IMR-90 (cell line): ENCODE results near the gene CLEC10A. TPM values are rescaled to one million over a fixed set of nuclear protein-coding genes. Genes with fewer than 3 reads are reported as not detected.

Experiments
- ATAC-seq: fragments of 200-7000 bp; cut with Tn5 transposase; 2 replicates; pipeline ENCODE4 v1.9.1; 2020; ENCODE audit warnings: low read depth, mild to moderate bottlenecking, moderate library complexity
- BruUV-seq: library from RNA; stranded (reverse); fragments of 400-500 nt; replicated peaks from 2 replicates; lab custom pipeline; 2021; lab: Mats Ljungman, UMichigan
- CTCF ChIA-PET: fragments of 300-600 bp; formaldehyde crosslinking; extraction: SDS; loops from one replicate; lab custom pipeline; 2021; ENCODE audit warnings: antibody characterized with exemption; lab: Yijun Ruan, JAX
- POLR2A ChIA-PET: fragments of 300-600 bp; sonication (Branson Sonifier 250); formaldehyde crosslinking; loops from one replicate; lab custom pipeline; 2022; ENCODE audit warnings: antibody characterized with exemption; ENCODE audit not compliant: unreplicated experiment; lab: Charles Lee
- DNase-seq: peaks from one replicate; pipeline ENCODE4 v3.0.0; 2013
- H2AFZ ChIP-seq: replicated peaks from 2 replicates; pipeline ENCODE3; 2013; ENCODE audit warnings: low read length, mild to moderate bottlenecking; ENCODE audit not compliant: poor library complexity
- H2AK5ac ChIP-seq: 2 replicates; pipeline ENCODE4 v1.6.1; 2013; ENCODE audit warnings: low read depth, low read length, inconsistent platforms
- H2AK9ac ChIP-seq: replicated peaks from 2 replicates; pipeline ENCODE3; 2013; ENCODE audit warnings: mild to moderate bottlenecking, low read depth, low read length, moderate library complexity; ENCODE audit not compliant: poor library complexity
- H2BK120ac ChIP-seq: 2 replicates; pipeline ENCODE4 v1.6.1; 2013; ENCODE audit warnings: low read depth, low read length, inconsistent platforms
- H2BK15ac ChIP-seq: 3 replicates; pipeline ENCODE4 v1.6.1; 2013; ENCODE audit warnings: low read depth, low read length, inconsistent platforms
- H2BK20ac ChIP-seq: 2 replicates; pipeline ENCODE4 v1.6.1; 2013; ENCODE audit warnings: low read depth, mild to moderate bottlenecking, inconsistent platforms, low read length, moderate library complexity
- H2BK5ac ChIP-seq: 2 replicates; pipeline ENCODE4 v1.6.1; 2013; ENCODE audit warnings: mild to moderate bottlenecking, low read depth, low read length, inconsistent platforms; ENCODE audit not compliant: poor library complexity, severe bottlenecking
- H3K14ac ChIP-seq: replicated peaks from 2 replicates; pipeline ENCODE4 v1.6.1; 2013; ENCODE audit warnings: low read depth, low read length, inconsistent platforms
- H3K18ac ChIP-seq: 2 replicates; pipeline ENCODE4 v1.6.1; 2013; ENCODE audit warnings: low read depth, low read length, control low read depth
- H3K23ac ChIP-seq: 2 replicates; pipeline ENCODE4 v1.6.1; 2013; ENCODE audit warnings: low read depth, low read length, inconsistent platforms
- H3K27ac ChIP-seq: 2 replicates; pipeline ENCODE4 v1.5.1; 2013; ENCODE audit warnings: mild to moderate bottlenecking, control low read depth, low read length; ENCODE audit not compliant: insufficient read depth
- H3K27me3 ChIP-seq: 2 replicates; pipeline ENCODE4 v1.6.1; 2013; ENCODE audit warnings: low read length; ENCODE audit not compliant: control insufficient read depth, insufficient read depth
- H3K36me3 ChIP-seq: 2 replicates; pipeline ENCODE4 v1.6.1; 2013; ENCODE audit warnings: low read length, mixed read lengths; ENCODE audit not compliant: control insufficient read depth, insufficient read depth
- H3K4ac ChIP-seq: 2 replicates; pipeline ENCODE4 v1.6.1; 2013; ENCODE audit warnings: low read depth, low read length, inconsistent platforms
- H3K4me1 ChIP-seq: 2 replicates; pipeline ENCODE4 v1.6.1; 2013; ENCODE audit warnings: low read length, mixed read lengths; ENCODE audit not compliant: control insufficient read depth, insufficient read depth
- H3K4me2 ChIP-seq: 2 replicates; pipeline ENCODE4 v1.6.1; 2013; ENCODE audit warnings: low read depth, mild to moderate bottlenecking, control low read depth, low read length, moderate library complexity
- H3K4me3 ChIP-seq: 2 replicates; pipeline ENCODE4 v1.5.1; 2013; ENCODE audit warnings: low read depth, mild to moderate bottlenecking, control low read depth, low read length, moderate library complexity; ENCODE audit not compliant: insufficient read depth
- H3K56ac ChIP-seq: 2 replicates; pipeline ENCODE4 v1.6.1; 2013; ENCODE audit warnings: low read length, inconsistent platforms; ENCODE audit not compliant: insufficient read depth; ENCODE audit errors: extremely low read depth
- H3K79me1 ChIP-seq, 2 experiments: 2 replicates each; pipeline ENCODE4 v1.6.1; 2013; ENCODE audit warnings: low read length in 2 of 2, inconsistent platforms in 1 of 2, low read depth in 1 of 2
- H3K9ac ChIP-seq: 2 replicates; pipeline ENCODE4 v1.6.1; 2013; ENCODE audit warnings: low read depth, low read length, control low read depth
- H3K9me1 ChIP-seq: 2 replicates; pipeline ENCODE4 v1.6.1; 2013; ENCODE audit warnings: low read length, inconsistent platforms; ENCODE audit not compliant: insufficient read depth
- H3K9me3 ChIP-seq: 2 replicates; pipeline ENCODE4 v1.6.1; 2013; ENCODE audit warnings: low read length; ENCODE audit not compliant: control insufficient read depth, insufficient read depth
- H4K20me1 ChIP-seq: 2 replicates; pipeline ENCODE4 v1.6.1; 2013; ENCODE audit warnings: low read length, inconsistent platforms; ENCODE audit not compliant: insufficient read depth
- H4K5ac ChIP-seq: 2 replicates; pipeline ENCODE4 v1.6.1; 2013; ENCODE audit warnings: mild to moderate bottlenecking, low read depth, low read length, control low read depth
- H4K8ac ChIP-seq, 2 experiments: 2 replicates each; pipeline ENCODE4 v1.6.1; 2013; ENCODE audit warnings: low read depth in 2 of 2, low read length in 2 of 2, control low read depth in 1 of 2, inconsistent platforms in 1 of 2
- H4K91ac ChIP-seq: 2 replicates; pipeline ENCODE4 v1.6.1; 2013; ENCODE audit warnings: low read depth, low read length, inconsistent platforms; ENCODE audit not compliant: insufficient read depth
- BHLHE40 ChIP-seq: fragments of 150-350 bp; IDR thresholded peaks from 2 replicates; pipeline ENCODE4 v1.6.1; 2016; ENCODE audit warnings: mild to moderate bottlenecking, low read depth, low read length
- CEBPB ChIP-seq: IDR thresholded peaks from 2 replicates; pipeline ENCODE4 v1.6.1; 2012; ENCODE audit warnings: low read depth, low read length, improper control_type of control experiment
- CHD1 ChIP-seq: IDR thresholded peaks from 2 replicates; pipeline ENCODE4 v1.6.1; 2012; ENCODE audit warnings: low read depth, low read length, improper control_type of control experiment
- CTCF ChIP-seq: conservative IDR thresholded peaks from 2 replicates; pipeline ENCODE4 v1.5.1; 2012; ENCODE audit warnings: mild to moderate bottlenecking, low read depth, low read length, improper control_type of control experiment
- ELK1 ChIP-seq: fragments of 150-350 bp; IDR thresholded peaks from 2 replicates; pipeline ENCODE4 v1.6.1; 2016; ENCODE audit warnings: low read depth, mild to moderate bottlenecking, low read length, moderate library complexity, borderline replicate concordance
- FOS ChIP-seq: fragments of 150-350 bp; IDR thresholded peaks from 2 replicates; pipeline ENCODE4 v1.6.1; 2016; ENCODE audit warnings: low read depth, low read length
- MAFK ChIP-seq: IDR thresholded peaks from 2 replicates; pipeline ENCODE4 v1.6.1; 2012; ENCODE audit warnings: low read depth, low read length, improper control_type of control experiment
- MAZ ChIP-seq: IDR thresholded peaks from 2 replicates; pipeline ENCODE4 v1.6.1; 2012; ENCODE audit warnings: low read depth, mild to moderate bottlenecking, low read length, improper control_type of control experiment, moderate library complexity, borderline replicate concordance
- MXI1 ChIP-seq: IDR thresholded peaks from 2 replicates; pipeline ENCODE4 v1.6.1; 2012; ENCODE audit warnings: low read depth, mild to moderate bottlenecking, low read length, moderate library complexity, borderline replicate concordance
- NFE2L2 ChIP-seq: fragments of 150-350 bp; IDR thresholded peaks from 2 replicates; pipeline ENCODE4 v1.6.1; 2016; ENCODE audit warnings: low read depth, mild to moderate bottlenecking, low read length
- POLR2A ChIP-seq: IDR thresholded peaks from 2 replicates; pipeline ENCODE4 v1.6.1; 2012; ENCODE audit warnings: mild to moderate bottlenecking, low read depth, low read length
- RAD21 ChIP-seq: IDR thresholded peaks from 2 replicates; pipeline ENCODE4 v1.6.1; 2012; ENCODE audit warnings: low read length, improper control_type of control experiment
- RCOR1 ChIP-seq: IDR thresholded peaks from 2 replicates; pipeline ENCODE4 v1.6.1; 2012; ENCODE audit warnings: mild to moderate bottlenecking, low read length, improper control_type of control experiment; ENCODE audit not compliant: insufficient replicate concordance
- RFX5 ChIP-seq: IDR thresholded peaks from 2 replicates; pipeline ENCODE4 v1.8.0; 2012; ENCODE audit warnings: low read depth, mild to moderate bottlenecking, low read length, moderate library complexity
- SMC3 ChIP-seq: fragments of 150-350 bp; IDR thresholded peaks from 2 replicates; pipeline ENCODE4 v1.6.1; 2016; ENCODE audit warnings: low read depth, mild to moderate bottlenecking, antibody characterized with exemption, low read length, moderate library complexity
- USF2 ChIP-seq: fragments of 150-350 bp; IDR thresholded peaks from 2 replicates; pipeline ENCODE4 v1.6.1; 2017; ENCODE audit warnings: mild to moderate bottlenecking, antibody characterized with exemption, low read length, low read depth
- WGBS, 2 experiments: methylation state at CpG; one replicate each; pipeline versions ENCODE4 v1.1.5 to v1.1.7; 2013; ENCODE audit warnings: missing lambda C conversion rate in 2 of 2; ENCODE audit not compliant: insufficient read length in 1 of 2; ENCODE audit errors: extremely low coverage in 2 of 2; 5-methylcytosine and 5-hydroxymethylcytosine counted together
- dilution Hi-C: fragments of 300-500 bp; cut with HindIII; formaldehyde crosslinking; loops from one replicate; pipeline ENCODE4 v1.14.3; 2018; ENCODE audit warnings: low sequenced_read_pairs; ENCODE audit not compliant: unreplicated experiment
- in situ Hi-C: fragments of 300-500 bp; cut with MboI; formaldehyde crosslinking; loops from 3 replicates; pipeline ENCODE4 v1.14.3; 2019; ENCODE audit warnings: low sequenced_read_pairs, inconsistent platforms, mixed read lengths
- intact Hi-C: fragments of 100-400 bp; cut with micrococcal nuclease; formaldehyde crosslinking; loops from 2 replicates; pipeline ENCODE4 v1.10.0; 2022
- polyA plus RNA-seq, 3 experiments: library from polyadenylated mRNA; depleted of rRNA; stranded (reverse); fragments of >200 nt; gene quantifications; 2 replicates each; pipeline ENCODE4 v1.2.3, GENCODE V29; 2012; ENCODE audit warnings: low replicate concordance in 1 of 3
- total RNA-seq: library from RNA; depleted of rRNA; stranded (reverse); fragments of >200 nt; gene quantifications from 2 replicates; pipeline ENCODE4 v1.2.3, GENCODE V29; 2012

Gene CLEC10A
- total and polyA plus RNA-seq, 2 of the 4 experiments (the other 2 are of a cell fraction) = not detected

- dilution Hi-C loops = no loop called here
- in situ Hi-C loops = no loop called here
- H3K4ac ChIP-seq = no peak overlapping the region
- H3K56ac ChIP-seq = no peak overlapping the region
- H4K8ac ChIP-seq = no peak overlapping the region
- no peak overlapping the region for H3K4me2 ChIP-seq
- peak overlapping the region; percentile 62 for H2AFZ ChIP-seq
- no peak overlapping the region for H3K4me3 ChIP-seq
- H3K23ac ChIP-seq = no peak overlapping the region
- H3K79me1 ChIP-seq = no peaks in the 10 kb centered on the region
- peaks cover under 1% of the 10 kb centered on the region; the same call in 1 of the 2 replicates for H3K4me1 ChIP-seq
- no peak overlapping the region for H3K9ac ChIP-seq
- no peaks in the 10 kb centered on the region for H3K9me3 ChIP-seq
- H2BK20ac ChIP-seq = no peak overlapping the region
- DNase-seq (no peak), ATAC-seq (no peak)
- H3K9me1 ChIP-seq = no peaks in the 10 kb centered on the region
- no peak overlapping the region for H3K27ac ChIP-seq
- intact Hi-C loops = no loop called here
- H4K91ac ChIP-seq = no peak overlapping the region
- no peak overlapping the region for H2BK15ac ChIP-seq
- peaks cover 17% of the 10 kb centered on the region; the same call in 1 of the 2 replicates for H3K27me3 ChIP-seq
- TF ChIP-seq USF2 = no peak
- no peak for TF ChIP-seq RCOR1
- no peak for TF ChIP-seq ELK1
- no peak for TF ChIP-seq MAZ
- no peak for TF ChIP-seq MXI1
- TF ChIP-seq RAD21 = no peak
- TF ChIP-seq POLR2A = no peak
- no peak for TF ChIP-seq CEBPB
- no peak for TF ChIP-seq SMC3
- no peak for TF ChIP-seq CHD1
- TF ChIP-seq CTCF = no peak
- TF ChIP-seq NFE2L2 = no peak
- TF ChIP-seq FOS = no peak
- no peak for TF ChIP-seq BHLHE40
- no peak for TF ChIP-seq MAFK
- no peak for TF ChIP-seq RFX5
- no peaks in the 10 kb centered on the region for H3K36me3 ChIP-seq
- H4K5ac ChIP-seq = no peak overlapping the region
- ChIA-PET CTCF (no interaction called here), POLR2A (no interaction called here)
- H3K18ac ChIP-seq = no peak overlapping the region
- H4K20me1 ChIP-seq = no peaks in the 10 kb centered on the region
- H2AK9ac ChIP-seq = no peak overlapping the region
- H2BK120ac ChIP-seq = no peak overlapping the region
- no peak overlapping the region for H2AK5ac ChIP-seq
- H2BK5ac ChIP-seq = no peak overlapping the region
- H3K14ac ChIP-seq = no peak overlapping the region
- no TSS peak for BruUV-seq
- WGBS, 2 experiments = no CpG with 5 or more reads among the region's 1 CpG
Measured at GRCh38 chr17:7025245-7025644, 54.8 kb downstream of the CLEC10A start.
